HG03342 (cell line): ENCODE measurements around the gene VCL.
"Not testable (repeated sequence)": the region's sequence is repeated elsewhere in the genome, so short reads cannot be mapped to it uniquely, and the experiment has no call there.

ENCODE experiments used
- ATAC-seq: cut with Tn5 transposase; IDR thresholded peaks from one replicate; pipeline ENCODE4 v1.9.1; 2021; ENCODE audit warnings: mild to moderate bottlenecking, moderate library complexity; ENCODE audit not compliant: unreplicated experiment

VCL gene

GRCh38 chr10:74000892-74001669 is 3.2 kb downstream of the VCL start:
- no peak for ATAC-seq

GRCh38 chr10:74006269-74006668 is 8.4 kb downstream of the VCL start:
- ATAC-seq = no peak

GRCh38 chr10:74008212-74008731 is 10.4 kb downstream of the VCL start:
- ATAC-seq = no peak

GRCh38 chr10:74011017-74011416 is 13.1 kb downstream of the VCL start:
- no peak for ATAC-seq

- ATAC-seq = no peak
These were observed 13.9 kb downstream of the VCL start for GRCh38 chr10:74011770-74012169.

GRCh38 chr10:74012480-74012879 is 14.6 kb downstream of the VCL start:
- no peak for ATAC-seq

- ATAC-seq = no peak
These were observed 15.1 kb downstream of the VCL start for GRCh38 chr10:74013004-74013403.

GRCh38 chr10:74014574-74014973 is 16.7 kb downstream of the VCL start:
- ATAC-seq = not testable (repeated sequence)

- no peak for ATAC-seq
These were observed 20.3 kb downstream of the VCL start for GRCh38 chr10:74018241-74018640.

GRCh38 chr10:74021248-74022055 is 23.5 kb downstream of the VCL start:
- ATAC-seq = no peak

- ATAC-seq = no peak
These were observed 25.2 kb downstream of the VCL start for GRCh38 chr10:74022926-74023629.

- ATAC-seq = no peak
These were observed 26.7 kb downstream of the VCL start for GRCh38 chr10:74024600-74024999.

- ATAC-seq = no peak
These were observed 27.6 kb downstream of the VCL start for GRCh38 chr10:74025380-74025978.

- ATAC-seq = no peak
These were observed 28.6 kb downstream of the VCL start for GRCh38 chr10:74026428-74027015.

GRCh38 chr10:74027702-74028101 is 29.8 kb downstream of the VCL start:
- no peak for ATAC-seq

- no peak for ATAC-seq
These were observed 32.0 kb downstream of the VCL start for GRCh38 chr10:74029943-74030342.

GRCh38 chr10:74032208-74032607 is 34.3 kb downstream of the VCL start:
- ATAC-seq = not testable (repeated sequence)

- no peak for ATAC-seq
These were observed 35.2 kb downstream of the VCL start for GRCh38 chr10:74032900-74033655.

- no peak for ATAC-seq
These were observed 35.8 kb downstream of the VCL start for GRCh38 chr10:74033702-74034101.

GRCh38 chr10:74034301-74034700 is 36.4 kb downstream of the VCL start:
- no peak for ATAC-seq
